H1 (cell line): Measurements from ENCODE around the gene MPDZ. TPM values are rescaled to one million over a fixed set of nuclear protein-coding genes. Genes with fewer than 3 reads are reported as not detected.

ENCODE experiments used
- CHD2 ChIP-seq: IDR thresholded peaks from 2 replicates; pipeline ENCODE4 v1.6.1; 2012; ENCODE audit warnings: low read length, improper control_type of control experiment
- JUND ChIP-seq: IDR thresholded peaks from 2 replicates; pipeline ENCODE4 v1.6.1; 2011; ENCODE audit warnings: mild to moderate bottlenecking, improper control_type of control experiment, low read length
- NRF1 ChIP-seq: IDR thresholded peaks from 2 replicates; pipeline ENCODE4 v1.6.1; 2011; ENCODE audit warnings: mild to moderate bottlenecking, low read depth, low read length, improper control_type of control experiment
- POLR2A ChIP-seq, 2 experiments: IDR thresholded peaks; 1 replicate in 1 of 2; 2 replicates in 1 of 2; pipeline ENCODE4 v1.6.1; 2011; ENCODE audit warnings: low read depth in 2 of 2, low read length in 2 of 2, mild to moderate bottlenecking in 2 of 2; ENCODE audit errors: control extremely low read depth in 1 of 2
- RNF2 ChIP-seq: fragments of 200-900, 300-1000 bp; sonication (generic); IDR thresholded peaks from 2 replicates; pipeline ENCODE4 v1.7.1; 2016; ENCODE audit warnings: borderline replicate concordance, low read depth, mild to moderate bottlenecking, antibody characterized with exemption, low read length; ENCODE audit not compliant: poor library complexity, severe bottlenecking; ENCODE audit errors: missing control alignments
- SAP30 ChIP-seq: fragments of 300-600 bp; sonication (generic); IDR thresholded peaks from 2 replicates; pipeline ENCODE4 v1.7.1; 2012; ENCODE audit warnings: low read length, moderate library complexity, mild to moderate bottlenecking, inconsistent platforms; ENCODE audit not compliant: insufficient read depth, insufficient replicate concordance
- SP2 ChIP-seq: IDR thresholded peaks from 2 replicates; pipeline ENCODE4 v1.6.1; 2012; ENCODE audit warnings: mild to moderate bottlenecking, low read length, inconsistent platforms
- SP4 ChIP-seq: IDR thresholded peaks from 2 replicates; pipeline ENCODE4 v1.6.1; 2012; ENCODE audit warnings: low read length, inconsistent platforms
- SRF ChIP-seq: IDR thresholded peaks from 2 replicates; pipeline ENCODE4 v1.6.1; 2011; ENCODE audit warnings: mild to moderate bottlenecking, low read depth, low read length, moderate library complexity
- TAF1 ChIP-seq: IDR thresholded peaks from 2 replicates; pipeline ENCODE4 v1.6.1; 2011; ENCODE audit warnings: mild to moderate bottlenecking, low read depth, low read length
- polyA plus RNA-seq, 7 experiments: library from polyadenylated mRNA; depleted of rRNA in 3 of 7; stranded (reverse) in 5 of 7; unstranded in 2 of 7; fragments of >200 nt in 5 of 7; fragments of 200-250 nt in 2 of 7; gene quantifications; 1 replicate in 5 of 7; 2 replicates in 1 of 7; 4 replicates in 1 of 7; pipeline versions ENCODE4 v1.2.1 to v1.2.3, GENCODE V29; 2011 to 2013; ENCODE audit warnings: missing spikeins in 2 of 7, mixed read lengths in 2 of 7
- total RNA-seq: library from RNA; stranded (reverse); fragmentation: NEBNext Ultra II Directional; extraction: Animal tissue kit (Norgen Biotek cat#: 25700); gene quantifications from 2 replicates; pipeline ENCODE4 v1.2.1, GENCODE V29; 2021
- TF ChIP-seq, protein P1 (sequence below): fragments of 300-600 bp; sonication (generic); IDR thresholded peaks from 2 replicates; pipeline ENCODE4 v1.7.1; 2012; ENCODE audit warnings: low read length, moderate library complexity, mild to moderate bottlenecking, inconsistent platforms; ENCODE audit not compliant: insufficient replicate concordance

MPDZ gene
- total and polyA plus RNA-seq, 2 of the 8 experiments (the other 6 are each of a cell fraction or from before 2014, with no cell fraction given): 14.6 to 39.4 TPM

DNA sequence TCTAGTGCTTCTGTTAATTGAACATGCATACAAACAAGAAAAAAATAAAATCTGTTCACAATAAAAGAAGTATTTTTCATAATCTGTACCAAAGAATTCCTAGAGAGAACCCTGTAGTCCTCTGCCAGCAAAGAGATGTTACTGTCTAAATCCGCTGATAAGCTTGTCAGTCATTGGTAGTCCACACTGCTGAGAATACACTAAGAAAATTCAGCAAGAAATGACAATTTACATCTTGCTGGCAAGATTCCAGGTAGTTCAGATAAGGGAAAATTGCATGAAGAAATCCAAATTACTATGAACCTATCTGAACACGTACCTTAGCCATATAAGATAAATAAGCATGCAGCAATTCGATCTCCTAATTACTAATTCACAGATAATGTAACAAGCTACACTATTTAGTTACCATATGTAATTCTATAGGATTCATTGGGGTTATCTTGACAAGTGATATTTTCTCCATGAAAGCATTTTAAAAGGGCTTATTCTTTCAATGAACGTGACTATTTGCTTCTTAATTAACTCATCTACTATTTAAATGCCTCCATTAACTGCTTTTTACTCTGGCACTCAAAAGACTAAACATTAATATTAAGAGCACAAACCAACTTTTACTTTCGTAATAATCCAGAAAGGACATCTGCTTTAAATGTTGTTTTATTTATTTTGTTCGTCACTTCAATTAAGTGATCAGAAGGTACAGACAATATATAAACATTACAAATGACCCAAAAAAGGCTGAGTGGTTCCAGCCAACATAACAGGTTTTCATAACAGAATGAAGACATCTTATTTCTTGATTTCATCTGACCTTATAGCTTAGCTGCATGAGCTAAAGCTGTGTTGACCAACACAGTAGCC, 9.7 kb downstream of the MPDZ start (continued):
- TF ChIP-seq, protein P1, sequence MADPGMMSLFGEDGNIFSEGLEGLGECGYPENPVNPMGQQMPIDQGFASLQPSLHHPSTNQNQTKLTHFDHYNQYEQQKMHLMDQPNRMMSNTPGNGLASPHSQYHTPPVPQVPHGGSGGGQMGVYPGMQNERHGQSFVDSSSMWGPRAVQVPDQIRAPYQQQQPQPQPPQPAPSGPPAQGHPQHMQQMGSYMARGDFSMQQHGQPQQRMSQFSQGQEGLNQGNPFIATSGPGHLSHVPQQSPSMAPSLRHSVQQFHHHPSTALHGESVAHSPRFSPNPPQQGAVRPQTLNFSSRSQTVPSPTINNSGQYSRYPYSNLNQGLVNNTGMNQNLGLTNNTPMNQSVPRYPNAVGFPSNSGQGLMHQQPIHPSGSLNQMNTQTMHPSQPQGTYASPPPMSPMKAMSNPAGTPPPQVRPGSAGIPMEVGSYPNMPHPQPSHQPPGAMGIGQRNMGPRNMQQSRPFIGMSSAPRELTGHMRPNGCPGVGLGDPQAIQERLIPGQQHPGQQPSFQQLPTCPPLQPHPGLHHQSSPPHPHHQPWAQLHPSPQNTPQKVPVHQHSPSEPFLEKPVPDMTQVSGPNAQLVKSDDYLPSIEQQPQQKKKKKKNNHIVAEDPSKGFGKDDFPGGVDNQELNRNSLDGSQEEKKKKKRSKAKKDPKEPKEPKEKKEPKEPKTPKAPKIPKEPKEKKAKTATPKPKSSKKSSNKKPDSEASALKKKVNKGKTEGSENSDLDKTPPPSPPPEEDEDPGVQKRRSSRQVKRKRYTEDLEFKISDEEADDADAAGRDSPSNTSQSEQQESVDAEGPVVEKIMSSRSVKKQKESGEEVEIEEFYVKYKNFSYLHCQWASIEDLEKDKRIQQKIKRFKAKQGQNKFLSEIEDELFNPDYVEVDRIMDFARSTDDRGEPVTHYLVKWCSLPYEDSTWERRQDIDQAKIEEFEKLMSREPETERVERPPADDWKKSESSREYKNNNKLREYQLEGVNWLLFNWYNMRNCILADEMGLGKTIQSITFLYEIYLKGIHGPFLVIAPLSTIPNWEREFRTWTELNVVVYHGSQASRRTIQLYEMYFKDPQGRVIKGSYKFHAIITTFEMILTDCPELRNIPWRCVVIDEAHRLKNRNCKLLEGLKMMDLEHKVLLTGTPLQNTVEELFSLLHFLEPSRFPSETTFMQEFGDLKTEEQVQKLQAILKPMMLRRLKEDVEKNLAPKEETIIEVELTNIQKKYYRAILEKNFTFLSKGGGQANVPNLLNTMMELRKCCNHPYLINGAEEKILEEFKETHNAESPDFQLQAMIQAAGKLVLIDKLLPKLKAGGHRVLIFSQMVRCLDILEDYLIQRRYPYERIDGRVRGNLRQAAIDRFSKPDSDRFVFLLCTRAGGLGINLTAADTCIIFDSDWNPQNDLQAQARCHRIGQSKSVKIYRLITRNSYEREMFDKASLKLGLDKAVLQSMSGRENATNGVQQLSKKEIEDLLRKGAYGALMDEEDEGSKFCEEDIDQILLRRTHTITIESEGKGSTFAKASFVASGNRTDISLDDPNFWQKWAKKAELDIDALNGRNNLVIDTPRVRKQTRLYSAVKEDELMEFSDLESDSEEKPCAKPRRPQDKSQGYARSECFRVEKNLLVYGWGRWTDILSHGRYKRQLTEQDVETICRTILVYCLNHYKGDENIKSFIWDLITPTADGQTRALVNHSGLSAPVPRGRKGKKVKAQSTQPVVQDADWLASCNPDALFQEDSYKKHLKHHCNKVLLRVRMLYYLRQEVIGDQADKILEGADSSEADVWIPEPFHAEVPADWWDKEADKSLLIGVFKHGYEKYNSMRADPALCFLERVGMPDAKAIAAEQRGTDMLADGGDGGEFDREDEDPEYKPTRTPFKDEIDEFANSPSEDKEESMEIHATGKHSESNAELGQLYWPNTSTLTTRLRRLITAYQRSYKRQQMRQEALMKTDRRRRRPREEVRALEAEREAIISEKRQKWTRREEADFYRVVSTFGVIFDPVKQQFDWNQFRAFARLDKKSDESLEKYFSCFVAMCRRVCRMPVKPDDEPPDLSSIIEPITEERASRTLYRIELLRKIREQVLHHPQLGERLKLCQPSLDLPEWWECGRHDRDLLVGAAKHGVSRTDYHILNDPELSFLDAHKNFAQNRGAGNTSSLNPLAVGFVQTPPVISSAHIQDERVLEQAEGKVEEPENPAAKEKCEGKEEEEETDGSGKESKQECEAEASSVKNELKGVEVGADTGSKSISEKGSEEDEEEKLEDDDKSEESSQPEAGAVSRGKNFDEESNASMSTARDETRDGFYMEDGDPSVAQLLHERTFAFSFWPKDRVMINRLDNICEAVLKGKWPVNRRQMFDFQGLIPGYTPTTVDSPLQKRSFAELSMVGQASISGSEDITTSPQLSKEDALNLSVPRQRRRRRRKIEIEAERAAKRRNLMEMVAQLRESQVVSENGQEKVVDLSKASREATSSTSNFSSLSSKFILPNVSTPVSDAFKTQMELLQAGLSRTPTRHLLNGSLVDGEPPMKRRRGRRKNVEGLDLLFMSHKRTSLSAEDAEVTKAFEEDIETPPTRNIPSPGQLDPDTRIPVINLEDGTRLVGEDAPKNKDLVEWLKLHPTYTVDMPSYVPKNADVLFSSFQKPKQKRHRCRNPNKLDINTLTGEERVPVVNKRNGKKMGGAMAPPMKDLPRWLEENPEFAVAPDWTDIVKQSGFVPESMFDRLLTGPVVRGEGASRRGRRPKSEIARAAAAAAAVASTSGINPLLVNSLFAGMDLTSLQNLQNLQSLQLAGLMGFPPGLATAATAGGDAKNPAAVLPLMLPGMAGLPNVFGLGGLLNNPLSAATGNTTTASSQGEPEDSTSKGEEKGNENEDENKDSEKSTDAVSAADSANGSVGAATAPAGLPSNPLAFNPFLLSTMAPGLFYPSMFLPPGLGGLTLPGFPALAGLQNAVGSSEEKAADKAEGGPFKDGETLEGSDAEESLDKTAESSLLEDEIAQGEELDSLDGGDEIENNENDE: no peak
- no peak for TF ChIP-seq SP4
- TF ChIP-seq SP2: no peak
- no peak for TF ChIP-seq SRF
- no peak for TF ChIP-seq RNF2
- no peak for TF ChIP-seq NRF1
- TF ChIP-seq POLR2A (IDR thresholded peaks at IDR 0.05; ENCODE audit: control extremely low read depth in 1 of 2, low read depth in 2 of 2, low read length in 2 of 2): no peak
- no peak for TF ChIP-seq CHD2
- TF ChIP-seq TAF1: no peak
- no peak for TF ChIP-seq JUND
- no peak for TF ChIP-seq SAP30
